Breast epithelium (tissue), 4 donors: Measurements from ENCODE around the gene CBL. TPM values are rescaled to one million over a fixed set of nuclear protein-coding genes. Genes with fewer than 3 reads are reported as not detected.
"Not testable (repeated sequence)": the region's sequence is repeated elsewhere in the genome, so short reads cannot be mapped to it uniquely, and the experiment has no call there.

Source experiments
- DNase-seq, 2 donors: peaks; one replicate each; pipeline ENCODE4 v3.0.0-alpha.2; 2019; ENCODE audit warnings: low spot score in 2 of 2
- H3K27ac ChIP-seq, 2 donors: fragments of 200-600 bp; sonication (generic) in 1 of 2; one replicate each; pipeline ENCODE4 v1.5.1; 2016 to 2019; ENCODE audit warnings: mild to moderate bottlenecking in 1 of 2
- H3K27me3 ChIP-seq, 2 donors: fragments of 200-600 bp; sonication (generic) in 1 of 2; one replicate each; pipeline versions ENCODE4 v1.5.1 to v1.6.0; 2017 to 2019; ENCODE audit warnings: control low read depth in 1 of 2, mild to moderate bottlenecking in 1 of 2
- H3K36me3 ChIP-seq: fragments of 200-600 bp; one replicate; pipeline ENCODE4 v1.5.1; 2019
- H3K4me1 ChIP-seq, 2 donors: fragments of 200-600 bp; sonication (generic); one replicate each; pipeline ENCODE4 v1.5.1; 2016 to 2019; ENCODE audit warnings: control low read depth in 1 of 2
- H3K4me3 ChIP-seq, 3 donors: fragments of 200-600 bp; sonication (generic); 1 replicate in 2 of 3; 2 replicates in 1 of 3; pipeline ENCODE4 v1.5.1; 2016 to 2019; ENCODE audit warnings: mild to moderate bottlenecking in 3 of 3, moderate library complexity in 2 of 3
- H3K9me3 ChIP-seq, 2 donors: fragments of 200-600 bp; sonication (generic) in 1 of 2; one replicate each; pipeline ENCODE4 v1.5.1; 2016 to 2019; ENCODE audit warnings: control low read depth in 1 of 2
- CTCF ChIP-seq, 3 donors: fragments of 450-650 bp; IDR thresholded peaks; one replicate each; pipeline ENCODE4 v1.5.1; 2016 to 2017; ENCODE audit warnings: antibody characterized with exemption in 3 of 3, mild to moderate bottlenecking in 3 of 3, moderate library complexity in 3 of 3
- POLR2A ChIP-seq: fragments of 450-650 bp; IDR thresholded peaks from one replicate; pipeline ENCODE4 v1.6.1; 2016; ENCODE audit warnings: antibody characterized with exemption, mild to moderate bottlenecking, moderate library complexity
- POLR2AphosphoS5 ChIP-seq, 3 donors: sonication (generic); formaldehyde crosslinking; IDR thresholded peaks; one replicate each; pipeline ENCODE4 v1.6.1; 2017; ENCODE audit warnings: antibody characterized with exemption in 3 of 3
- intact Hi-C: fragments of 100-400 bp; cut with DNase I; formaldehyde crosslinking; loops from one replicate; pipeline ENCODE4 v1.15.1; 2023; ENCODE audit warnings: low total_unique reads
- total RNA-seq, 3 donors: library from RNA; depleted of rRNA; stranded (reverse); fragments of >200 nt; gene quantifications; one replicate each; pipeline ENCODE4 v1.1.0, GENCODE V29; 2016

CBL gene
- total RNA-seq, 3 donors from 2014 or later, result 13.1 to 17.0 (median 14.3) TPM

GRCh38 chr11:119190531-119190930 is 15.6 kb upstream of the CBL start:
- no peaks in the 10 kb centered on the region for H3K36me3 ChIP-seq
- peaks cover 0 to 2% of the 10 kb centered on the region in 2 donors for H3K27me3 ChIP-seq
- no peak overlapping the region for H3K27ac ChIP-seq
- no peaks in the 10 kb centered on the region for H3K9me3 ChIP-seq
- no peak overlapping the region for H3K4me3 ChIP-seq
- H3K4me1 ChIP-seq, result no peaks in the 10 kb centered on the region
- DNase-seq, result no peak
- TF ChIP-seq CTCF (IDR thresholded peaks at IDR 0.05) (no peak), POLR2AphosphoS5 (IDR thresholded peaks at IDR 0.05) (no peak), POLR2A (no peak)
- intact Hi-C loops, result no loop called here

- H3K36me3 ChIP-seq, H3K4me1 ChIP-seq, H3K9me3 ChIP-seq, DNase-seq, H3K27me3 ChIP-seq, intact Hi-C loops, H3K4me3 ChIP-seq, H3K27ac ChIP-seq: not testable (repeated sequence)
These were observed 14.9 kb upstream of the CBL start for GRCh38 chr11:119191265-119191664.

- Histone ChIP-seq H3K4me1 (no peaks in the 10 kb centered on the region), H3K27ac (no peak overlapping the region), H3K27me3 (no peaks in the 10 kb centered on the region), H3K9me3 (no peaks in the 10 kb centered on the region), H3K4me3 (no peak overlapping the region), H3K36me3 (no peaks in the 10 kb centered on the region)
- DNase-seq, result no peak
- intact Hi-C loops, result no loop called here
- no peak for TF ChIP-seq CTCF (IDR thresholded peaks at IDR 0.05)
- no peak for TF ChIP-seq POLR2AphosphoS5 (IDR thresholded peaks at IDR 0.05)
- TF ChIP-seq POLR2A, result no peak
These were observed 14.0 kb upstream of the CBL start for GRCh38 chr11:119192111-119192510.

GRCh38 chr11:119193001-119193400 is 13.1 kb upstream of the CBL start:
- Histone ChIP-seq H3K27me3 (no peaks in the 10 kb centered on the region), H3K36me3 (no peaks in the 10 kb centered on the region), H3K4me1 (no peaks in the 10 kb centered on the region), H3K9me3 (no peaks in the 10 kb centered on the region), H3K4me3 (no peak overlapping the region), H3K27ac (no peak overlapping the region)
- intact Hi-C loops, result no loop called here
- no peak for TF ChIP-seq CTCF (IDR thresholded peaks at IDR 0.05)
- TF ChIP-seq POLR2AphosphoS5 (IDR thresholded peaks at IDR 0.05), result no peak
- no peak for TF ChIP-seq POLR2A
- no peak for DNase-seq

- Histone ChIP-seq H3K4me3 (no peak overlapping the region), H3K36me3 (no peaks in the 10 kb centered on the region), H3K27ac (no peak overlapping the region), H3K27me3 (no peaks in the 10 kb centered on the region), H3K9me3 (no peaks in the 10 kb centered on the region), H3K4me1 (no peaks in the 10 kb centered on the region)
- intact Hi-C loops, result no loop called here
- no peak for DNase-seq
- no peak for TF ChIP-seq POLR2AphosphoS5 (IDR thresholded peaks at IDR 0.05)
- TF ChIP-seq POLR2A, result no peak
- TF ChIP-seq CTCF (IDR thresholded peaks at IDR 0.05), result no peak
These were observed 12.5 kb upstream of the CBL start for GRCh38 chr11:119193626-119194025.

- Histone ChIP-seq H3K4me1 (no peaks in the 10 kb centered on the region), H3K9me3 (no peaks in the 10 kb centered on the region), H3K27ac (no peak overlapping the region), H3K27me3 (no peaks in the 10 kb centered on the region), H3K4me3 (no peak overlapping the region), H3K36me3 (no peaks in the 10 kb centered on the region)
- TF ChIP-seq POLR2A, result no peak
- no peak for TF ChIP-seq CTCF (IDR thresholded peaks at IDR 0.05)
- TF ChIP-seq POLR2AphosphoS5 (IDR thresholded peaks at IDR 0.05), result no peak
- intact Hi-C loops, result no loop called here
- no peak for DNase-seq
These were observed 11.2 kb upstream of the CBL start for GRCh38 chr11:119194811-119195440.
